GM23338 (cell line): ENCODE data around the gene SYK.

Source experiments
- CREB1 ChIP-seq: fragments of 250-450 bp; sonication (Bioruptor Pico); IDR thresholded peaks from 2 replicates; pipeline ENCODE4 v1.5.0; 2020; ENCODE audit warnings: low read depth, mild to moderate bottlenecking, moderate library complexity
- CTCF ChIP-seq, 2 experiments: fragments of 200-600 bp in 1 of 2; sonication (generic) in 1 of 2; conservative IDR thresholded peaks; 2 replicates each; pipeline versions ENCODE4 v1.5.1 to v1.6.1; 2016 to 2017; ENCODE audit warnings: antibody characterized with exemption in 2 of 2, low read depth in 2 of 2, mild to moderate bottlenecking in 2 of 2, moderate library complexity in 1 of 2
- ETS1 ChIP-seq: IDR thresholded peaks from 2 replicates; pipeline ENCODE4 v1.6.1; 2016; ENCODE audit warnings: antibody characterized with exemption
- EZH2 ChIP-seq: fragments of 200-600 bp; sonication (generic); IDR thresholded peaks from one replicate; pipeline ENCODE4 v1.8.0; 2017; ENCODE audit warnings: antibody characterized with exemption, mild to moderate bottlenecking, low read depth; ENCODE audit not compliant: unreplicated experiment
- EZH2phosphoT487 ChIP-seq: fragments of 200-600 bp; sonication (generic); IDR thresholded peaks from one replicate; pipeline ENCODE4 v1.8.1; 2018; ENCODE audit warnings: antibody characterized with exemption; ENCODE audit not compliant: unreplicated experiment
- JUNB ChIP-seq: IDR thresholded peaks from one replicate; pipeline ENCODE4 v1.6.1; 2016; ENCODE audit warnings: antibody characterized with exemption; ENCODE audit not compliant: unreplicated experiment
- NANOG ChIP-seq: IDR thresholded peaks from 2 replicates; pipeline ENCODE4 v1.6.1; 2016; ENCODE audit warnings: antibody characterized with exemption, borderline replicate concordance
- POLR2AphosphoS5 ChIP-seq: IDR thresholded peaks from 2 replicates; pipeline ENCODE4 v1.6.1; 2016; ENCODE audit warnings: antibody characterized with exemption, low read depth
- REST ChIP-seq: IDR thresholded peaks from one replicate; pipeline ENCODE4 v1.6.1; 2018; ENCODE audit warnings: antibody characterized with exemption; ENCODE audit not compliant: unreplicated experiment
- STAT1 ChIP-seq: IDR thresholded peaks from one replicate; pipeline ENCODE4 v1.6.1; 2016; ENCODE audit warnings: antibody characterized with exemption; ENCODE audit not compliant: unreplicated experiment

GRCh38 chr9:90927496-90927895, 125.9 kb downstream of the SYK start:
- TF ChIP-seq CTCF (conservative IDR thresholded peaks at IDR 0.05; ENCODE audit: low read depth in 2 of 2): no peak
- TF ChIP-seq REST: no peak
- no peak for TF ChIP-seq POLR2AphosphoS5
- no peak for TF ChIP-seq EZH2
- TF ChIP-seq CREB1 (CRISPR knock-in tag): no peak
- no peak for TF ChIP-seq STAT1
- no peak for TF ChIP-seq EZH2phosphoT487
- no peak for TF ChIP-seq ETS1
- TF ChIP-seq JUNB: no peak
- TF ChIP-seq NANOG: no peak
